Measurements from ENCODE around the gene DPP10.
"Not testable (repeated sequence)": the region's sequence is repeated elsewhere in the genome, so short reads cannot be mapped to it uniquely, and the experiment has no call there.

Gene DPP10

DNA sequence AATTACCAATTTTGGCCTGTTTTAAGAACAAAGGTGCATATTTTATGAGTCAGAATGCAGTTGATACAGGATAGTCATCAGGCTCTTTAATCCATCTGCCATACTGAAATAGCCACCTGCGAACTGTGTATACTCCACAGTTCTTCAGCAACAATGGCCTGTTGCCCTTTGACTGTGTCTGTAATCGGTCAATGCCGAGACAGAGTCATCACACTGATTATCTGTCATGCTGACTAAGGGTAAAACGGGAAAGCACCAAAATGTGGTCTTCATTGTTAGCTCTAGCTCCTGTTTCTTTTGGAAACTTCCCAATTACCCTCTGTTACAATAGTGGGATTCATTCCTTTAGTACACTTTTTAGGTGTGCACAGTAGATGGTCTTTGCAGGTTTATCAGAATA, 871.7 kb downstream of the DPP10 start:
- DNase-seq, result no peak

DNA sequence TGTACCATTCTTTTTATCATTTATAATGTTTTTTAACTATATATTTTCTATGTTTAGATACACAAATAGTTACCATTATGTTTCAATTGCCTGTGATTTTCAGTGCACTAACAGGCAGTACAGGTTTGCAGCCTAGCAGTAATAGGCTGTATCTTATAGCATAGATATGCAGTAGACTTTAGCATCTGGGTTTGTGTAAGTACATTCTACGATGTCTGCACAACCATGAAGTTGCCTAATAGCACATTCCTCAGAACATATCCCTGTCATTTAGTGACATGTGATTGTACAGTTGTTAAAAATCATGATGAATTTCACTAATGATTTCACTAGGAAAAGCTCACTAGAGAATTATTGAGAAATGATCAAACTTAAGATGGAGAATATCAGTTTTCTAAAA, 884.6 kb downstream of the DPP10 start:
- DNase-seq, result no peak

DNA sequence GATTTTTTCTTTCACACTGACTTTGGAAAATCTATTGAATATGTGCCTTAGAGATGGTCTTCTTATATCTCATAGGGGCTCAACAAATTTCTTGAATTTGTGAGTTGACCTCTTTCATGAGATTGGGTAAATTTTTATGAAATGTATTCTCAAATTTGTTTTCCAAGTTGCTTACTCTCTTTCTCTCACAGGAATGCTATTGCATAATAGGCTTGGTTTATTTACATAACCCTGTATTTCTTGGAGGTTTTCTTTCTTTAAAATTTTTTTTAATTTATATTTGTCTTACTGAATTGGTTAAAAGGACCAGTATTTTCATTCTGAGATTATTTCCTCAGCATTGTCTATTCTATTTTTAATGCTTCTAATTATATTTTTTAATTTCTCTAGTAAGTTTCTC, 917.1 kb downstream of the DPP10 start:
- no peak for DNase-seq

DNA sequence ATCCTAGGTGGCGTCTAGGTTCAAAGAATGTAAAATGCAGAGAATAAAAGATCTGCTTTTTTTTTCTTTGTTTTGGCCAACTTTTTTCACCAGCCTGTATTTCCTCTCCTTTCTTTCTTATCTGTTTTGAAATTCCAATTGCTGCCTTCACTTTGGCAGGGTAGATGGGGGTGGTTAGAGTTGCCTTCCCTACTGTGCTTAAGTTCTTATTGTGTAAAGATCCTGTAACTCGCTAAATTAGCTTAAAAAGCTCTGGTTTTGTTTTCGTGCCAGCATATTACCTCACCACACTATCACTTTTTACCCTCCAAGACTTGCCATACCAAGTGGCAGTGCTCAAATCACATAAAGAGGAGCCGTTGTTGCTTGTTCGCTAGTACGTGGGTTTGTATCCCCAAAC, 921.7 kb downstream of the DPP10 start:
- DNase-seq, result no peak

GRCh38 chr2:115369400-115369799, 927.0 kb downstream of the DPP10 start:
- no peak for DNase-seq

DNA sequence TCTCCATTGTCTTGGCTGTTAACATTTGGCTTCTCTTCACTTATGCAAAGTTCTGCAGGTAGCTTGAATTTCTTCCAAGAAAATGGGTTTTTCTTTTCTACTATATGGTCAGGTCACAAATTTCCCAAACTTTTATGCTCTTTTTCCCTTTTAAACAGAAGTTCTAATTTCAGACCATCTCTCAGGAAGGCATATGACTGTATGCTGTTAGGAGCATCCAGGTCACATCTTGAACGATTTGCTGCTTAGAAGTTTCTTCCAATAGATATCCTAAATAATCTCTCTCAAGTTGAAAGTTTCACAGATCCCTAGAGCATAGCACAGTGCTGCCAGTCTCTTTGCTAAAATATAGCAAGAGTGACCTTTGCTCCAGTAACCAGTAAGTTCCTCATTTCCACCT, 932.5 kb downstream of the DPP10 start:
- no peak for DNase-seq

DNA sequence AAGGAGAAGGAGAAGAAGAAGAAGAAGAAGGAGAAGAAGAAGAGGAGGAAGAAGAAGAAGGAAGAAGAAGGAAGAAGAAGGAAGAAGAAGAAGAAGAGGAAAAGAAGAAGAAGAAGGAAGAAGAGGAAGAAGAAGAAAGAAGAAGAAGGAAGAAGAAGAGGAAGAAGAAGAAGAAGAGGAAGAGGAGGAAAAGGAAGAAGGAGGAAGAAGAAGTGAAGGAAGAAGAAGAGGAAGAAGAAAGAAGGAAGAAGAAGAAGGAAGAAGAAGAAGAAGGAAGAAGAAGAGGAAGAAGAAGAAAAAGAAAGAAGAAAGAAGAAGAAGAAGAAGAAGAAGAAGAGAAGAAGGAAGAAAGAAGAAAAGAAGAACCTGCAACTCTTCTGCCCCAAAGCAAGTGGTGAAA, 942.0 kb downstream of the DPP10 start:
- no peak for DNase-seq

DNA sequence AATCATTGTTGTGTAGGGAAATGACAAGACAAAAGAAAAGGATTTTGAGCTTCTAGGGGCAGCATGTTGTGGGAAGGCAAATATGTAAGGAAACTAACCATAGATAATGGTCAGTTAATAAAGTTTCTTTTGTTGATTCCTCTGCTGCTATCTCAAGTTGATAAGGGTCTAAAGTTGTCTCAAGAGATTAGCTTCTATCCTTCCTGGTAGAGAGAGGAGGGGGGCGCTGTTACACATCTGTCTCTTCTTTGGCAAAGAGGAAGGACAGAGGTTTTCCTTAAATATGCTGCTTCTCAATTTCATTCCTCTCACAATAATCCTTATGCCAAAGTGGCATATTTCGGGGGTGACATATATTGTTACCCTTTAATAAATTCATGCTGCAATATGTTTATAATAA, 944.0 kb downstream of the DPP10 start:
- DNase-seq, result no peak

- DNase-seq, result no peak
Measured at GRCh38 chr2:115389024-115389423, 946.6 kb downstream of the DPP10 start.

- DNase-seq, result no peak
Measured at GRCh38 chr2:115389898-115390565, 947.6 kb downstream of the DPP10 start.

- no peak for DNase-seq
Measured at GRCh38 chr2:115396579-115396978, 954.1 kb downstream of the DPP10 start.

DNA sequence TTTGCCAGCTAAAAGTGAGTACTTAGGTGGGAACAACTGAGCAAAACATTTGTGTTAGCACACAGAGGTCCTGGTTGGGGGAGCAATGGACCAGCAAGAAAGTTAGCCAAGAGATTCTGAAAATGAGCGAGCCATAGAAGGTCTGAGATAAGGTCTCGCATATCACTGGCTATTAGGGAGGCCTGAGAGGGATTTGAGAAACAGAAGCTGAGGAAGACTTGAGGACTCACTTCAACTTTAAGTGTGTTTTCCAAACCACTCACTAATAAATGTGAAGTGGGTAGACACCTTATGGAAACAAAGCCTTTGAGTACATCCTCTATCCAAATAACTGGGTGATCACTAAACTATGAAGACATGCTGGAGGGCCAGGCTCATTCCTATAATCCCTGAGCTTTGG, 958.5 kb downstream of the DPP10 start:
- no peak for DNase-seq

GRCh38 chr2:115412501-115412900, 970.1 kb downstream of the DPP10 start:
- no peak for DNase-seq

- DNase-seq, result no peak
Measured at GRCh38 chr2:115413791-115414190, 971.4 kb downstream of the DPP10 start.

GRCh38 chr2:115414466-115414865, 972.0 kb downstream of the DPP10 start:
- no peak for DNase-seq

DNA sequence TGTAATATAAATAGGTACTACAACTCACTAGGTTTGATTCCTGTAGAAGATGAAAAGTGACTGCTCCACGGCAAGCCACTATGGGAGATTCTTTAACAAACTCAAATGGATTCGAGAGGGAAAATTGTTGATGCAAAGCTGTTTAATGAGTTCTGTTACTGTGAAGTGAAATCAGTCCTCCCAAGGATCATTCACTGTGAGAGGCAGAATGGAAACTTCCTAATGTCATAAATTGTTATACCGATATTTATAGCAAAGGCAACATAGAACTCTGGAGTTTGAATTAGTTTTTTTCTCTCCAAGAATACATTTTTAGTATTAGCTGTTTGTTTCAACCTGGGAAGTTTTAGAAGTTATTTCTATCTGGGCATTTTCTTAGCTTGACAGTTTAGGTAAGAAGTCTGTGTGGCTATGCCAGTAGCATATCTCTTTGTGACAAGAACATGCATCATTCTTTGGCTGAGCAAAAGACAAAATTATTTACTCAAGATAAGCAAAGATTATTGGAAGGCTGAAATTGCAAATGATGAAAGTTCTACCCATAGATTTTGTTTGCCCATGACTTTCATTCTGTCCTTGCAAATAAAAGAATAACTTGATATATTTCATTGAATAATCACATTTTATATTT, 979.7 kb downstream of the DPP10 start:
- no peak for DNase-seq

DNA sequence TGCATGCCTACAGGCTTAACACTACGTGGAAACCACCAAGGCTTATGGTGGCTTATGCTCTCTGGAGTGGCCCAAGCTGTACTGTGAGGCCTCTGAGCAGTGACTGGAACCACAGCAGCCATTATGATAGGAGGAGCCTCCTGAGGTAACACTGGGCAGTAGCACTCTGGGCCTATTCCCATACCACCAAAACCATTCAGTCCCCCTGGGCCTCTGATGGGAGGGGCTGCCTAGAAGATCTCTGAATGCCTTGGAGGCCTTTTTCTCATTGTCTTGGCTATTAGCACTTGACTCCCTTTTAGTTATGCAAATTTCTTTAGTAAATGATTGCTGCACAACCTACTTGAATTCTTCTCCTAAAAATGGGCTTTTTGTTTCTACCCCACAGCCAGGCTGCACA, 985.0 kb downstream of the DPP10 start:
- no peak for DNase-seq

DNA sequence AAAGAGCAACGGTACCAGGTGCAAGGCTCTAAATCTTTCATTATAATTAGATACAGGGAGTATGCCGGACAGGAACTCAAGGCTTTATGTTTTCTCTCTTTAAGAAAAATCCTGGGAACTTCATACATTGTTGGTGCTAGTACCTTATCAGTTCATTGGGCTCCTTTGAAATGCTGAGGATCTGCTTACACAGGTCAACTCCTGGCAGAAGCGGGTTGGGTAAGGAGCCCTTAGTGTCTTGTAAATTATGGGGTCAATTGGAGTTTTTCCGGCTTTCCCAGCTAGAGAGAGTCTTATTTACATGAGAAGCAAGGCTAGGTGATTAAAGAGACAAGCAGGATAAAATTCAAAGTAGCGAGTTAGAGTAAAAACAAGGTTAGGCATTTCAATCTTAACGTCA, 998.3 kb downstream of the DPP10 start:
- not testable (repeated sequence) for DNase-seq

DNA sequence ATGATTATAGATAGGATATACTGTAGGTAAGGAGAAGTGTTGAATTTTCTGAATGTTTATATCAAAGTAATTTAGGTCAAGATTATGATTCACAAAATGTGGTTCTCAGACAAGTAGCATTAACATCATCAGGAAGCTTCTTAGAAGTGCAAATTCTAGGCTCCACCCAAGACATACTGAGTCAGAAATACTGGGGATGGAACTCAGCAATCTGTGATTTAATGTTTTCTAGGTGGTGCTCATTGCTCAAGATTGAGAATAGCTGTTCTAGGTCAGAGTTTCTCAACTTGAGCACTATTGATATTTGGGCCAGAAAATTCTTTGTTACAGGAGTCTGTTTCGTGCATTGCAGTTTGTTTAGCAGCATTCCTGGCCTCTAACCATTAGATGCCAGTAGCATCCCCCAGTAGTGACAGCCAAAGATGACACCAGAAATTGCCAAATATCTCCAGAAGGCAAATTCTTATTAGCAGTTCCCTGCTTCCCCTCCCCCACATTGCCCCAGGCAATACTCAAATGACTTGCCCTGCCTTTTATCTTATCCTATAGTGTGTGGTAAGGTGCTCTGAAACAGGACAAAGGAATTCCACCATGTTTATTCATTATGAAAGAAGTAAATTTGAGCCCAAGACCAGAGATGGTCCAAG, 1001.2 kb downstream of the DPP10 start:
- DNase-seq, result no peak

DNA sequence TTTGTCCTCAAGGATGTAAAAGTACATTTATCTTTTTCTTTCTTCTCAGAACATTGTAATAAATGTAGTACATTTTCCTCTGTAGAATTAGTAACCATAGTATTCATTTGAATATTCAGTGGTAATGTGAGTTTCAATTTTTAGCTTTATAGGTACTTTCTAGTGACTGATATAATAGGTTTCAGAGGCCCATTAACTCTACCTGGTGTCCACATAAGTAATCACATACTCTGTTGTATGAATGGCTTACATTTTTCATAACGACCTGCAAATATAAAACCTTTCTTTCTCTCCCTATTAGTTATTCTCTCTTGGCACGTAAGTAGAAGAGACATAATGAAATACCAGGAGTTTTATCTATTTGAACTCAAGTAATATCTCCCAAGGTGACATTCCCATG, 1017.6 kb downstream of the DPP10 start:
- no peak for DNase-seq

- DNase-seq, result no peak
Measured at GRCh38 chr2:115480741-115481140, 1038.3 kb downstream of the DPP10 start.

DNA sequence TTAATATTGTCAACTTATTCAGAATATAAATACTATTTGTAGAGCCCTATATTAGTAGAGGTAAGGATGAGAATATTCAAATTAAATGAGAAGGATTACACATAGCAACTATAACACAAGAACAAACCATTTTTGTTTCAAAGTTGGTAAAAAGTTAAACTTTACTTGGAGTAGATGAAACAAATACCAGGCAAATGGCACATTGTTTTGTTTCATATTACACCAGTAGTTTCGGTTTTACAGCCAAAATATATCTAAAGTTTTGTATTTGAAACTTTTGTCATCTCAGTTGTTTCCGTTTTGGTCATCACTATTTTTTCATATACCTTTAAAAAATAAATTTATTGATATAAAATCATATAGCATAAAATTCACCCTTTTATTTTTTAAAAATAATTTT, 1039.4 kb downstream of the DPP10 start:
- no peak for DNase-seq

- DNase-seq, result no peak
Measured at GRCh38 chr2:115483666-115484065, 1041.2 kb downstream of the DPP10 start.

- DNase-seq, result no peak
Measured at GRCh38 chr2:115484486-115484885, 1042.0 kb downstream of the DPP10 start.

- no peak for DNase-seq
Measured at GRCh38 chr2:115484983-115485382, 1042.5 kb downstream of the DPP10 start.

Data from activated CD4-positive, alpha-beta T cell treated with anti-CD3 and anti-CD28 coated beads, Interleukin-10, Interleukin-2, amounts not matched to agents 100 ng/mL and 50 ng/mL, durations not matched to agents 16 hours and 8 hours (primary cell).